Measurements from ENCODE around the gene OVCA2.

OVCA2 gene

DNA sequence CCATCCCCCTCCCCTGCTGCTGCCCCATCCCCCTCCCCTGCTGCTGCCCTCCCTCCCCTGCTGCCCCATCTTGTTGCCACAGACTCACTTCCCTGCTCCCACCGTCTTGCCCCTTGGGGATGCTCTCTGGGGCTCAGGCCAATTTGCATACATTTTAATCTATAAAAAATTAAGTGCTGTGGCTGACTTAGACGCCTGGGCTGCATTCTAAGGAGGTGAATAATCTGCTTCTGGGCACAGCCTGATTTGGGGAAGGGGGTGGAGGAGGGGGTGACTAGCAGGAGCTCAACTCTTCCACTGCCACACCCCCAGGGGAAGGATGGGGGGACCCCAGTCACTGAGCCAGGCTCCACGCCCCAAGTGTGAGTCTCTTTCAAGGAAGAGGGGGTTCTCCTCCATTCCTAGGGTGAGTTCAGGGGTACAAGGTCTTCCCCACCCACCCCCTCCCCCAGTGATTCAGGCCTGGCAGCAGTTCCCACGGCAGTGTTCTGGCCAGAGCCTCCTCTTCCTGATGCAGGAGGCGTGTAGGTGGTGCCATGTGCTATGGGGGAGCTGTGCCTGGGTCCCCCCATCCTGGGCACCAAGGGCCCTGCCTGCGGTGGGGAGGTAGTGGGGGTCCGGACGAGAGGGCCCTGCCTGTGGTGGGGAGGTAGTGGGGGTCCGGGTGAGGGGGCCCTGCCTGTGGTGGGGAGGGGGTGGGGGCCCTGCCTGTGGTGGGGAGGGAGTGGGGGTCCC is 6.8 kb upstream of the OVCA2 start:
- DNase-seq (ENCODE audit: low read depth) = no peak
- H3K4me3 ChIP-seq (ENCODE audit: low read depth, low read length) = no peak overlapping the region
- TF ChIP-seq, protein P1, sequence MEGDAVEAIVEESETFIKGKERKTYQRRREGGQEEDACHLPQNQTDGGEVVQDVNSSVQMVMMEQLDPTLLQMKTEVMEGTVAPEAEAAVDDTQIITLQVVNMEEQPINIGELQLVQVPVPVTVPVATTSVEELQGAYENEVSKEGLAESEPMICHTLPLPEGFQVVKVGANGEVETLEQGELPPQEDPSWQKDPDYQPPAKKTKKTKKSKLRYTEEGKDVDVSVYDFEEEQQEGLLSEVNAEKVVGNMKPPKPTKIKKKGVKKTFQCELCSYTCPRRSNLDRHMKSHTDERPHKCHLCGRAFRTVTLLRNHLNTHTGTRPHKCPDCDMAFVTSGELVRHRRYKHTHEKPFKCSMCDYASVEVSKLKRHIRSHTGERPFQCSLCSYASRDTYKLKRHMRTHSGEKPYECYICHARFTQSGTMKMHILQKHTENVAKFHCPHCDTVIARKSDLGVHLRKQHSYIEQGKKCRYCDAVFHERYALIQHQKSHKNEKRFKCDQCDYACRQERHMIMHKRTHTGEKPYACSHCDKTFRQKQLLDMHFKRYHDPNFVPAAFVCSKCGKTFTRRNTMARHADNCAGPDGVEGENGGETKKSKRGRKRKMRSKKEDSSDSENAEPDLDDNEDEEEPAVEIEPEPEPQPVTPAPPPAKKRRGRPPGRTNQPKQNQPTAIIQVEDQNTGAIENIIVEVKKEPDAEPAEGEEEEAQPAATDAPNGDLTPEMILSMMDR (IDR thresholded peaks at IDR 0.05; ENCODE audit: low read depth, low read length, missing control alignments) = no peak

DNA sequence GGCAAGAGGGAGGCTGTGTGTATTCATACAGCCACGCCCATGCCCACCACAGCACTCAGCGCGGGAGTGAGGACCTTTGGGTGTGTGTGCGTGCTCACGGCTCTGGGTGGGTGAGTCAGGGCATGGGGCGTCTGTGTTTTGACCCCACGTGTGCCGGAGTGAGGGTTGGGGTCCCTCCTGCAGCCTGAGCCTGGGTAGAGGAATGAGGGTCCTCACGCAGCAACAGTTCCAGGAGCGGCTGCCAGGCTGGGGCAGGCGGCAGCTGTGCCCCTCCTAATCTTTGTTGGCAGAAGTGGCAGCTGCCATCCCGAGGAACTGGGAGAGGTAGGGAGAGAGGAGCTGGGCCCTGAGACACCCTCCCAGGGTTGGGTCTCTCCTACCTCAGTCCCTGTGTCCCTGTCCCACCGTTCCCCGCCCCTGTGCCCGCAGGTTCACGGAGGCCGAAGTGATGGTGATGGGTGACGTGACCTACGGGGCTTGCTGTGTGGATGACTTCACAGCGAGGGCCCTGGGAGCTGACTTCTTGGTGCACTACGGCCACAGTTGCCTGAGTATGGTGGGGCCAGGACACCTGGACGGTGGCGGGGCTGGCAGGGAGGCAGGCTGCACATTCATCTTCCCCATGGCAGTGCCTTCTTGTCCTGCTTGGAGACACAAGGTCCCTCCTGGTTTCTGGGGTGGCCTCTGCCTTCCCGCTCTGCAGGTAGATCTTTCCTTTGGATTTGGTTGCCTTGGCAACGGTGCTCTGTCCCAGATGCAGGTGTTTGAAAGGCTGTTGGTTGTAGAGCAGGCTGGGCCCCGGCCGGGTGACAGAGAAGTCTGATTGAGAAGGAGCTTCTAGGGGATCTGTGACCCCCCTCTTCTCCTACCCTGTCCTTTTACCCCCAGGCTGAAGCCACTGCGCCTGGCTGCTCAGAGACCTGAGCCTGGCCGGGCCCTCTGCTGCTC is 6.0 kb upstream of the OVCA2 start:
- DNase-seq (ENCODE audit: low read depth) = no peak
- H3K4me3 ChIP-seq (ENCODE audit: low read depth, low read length) = no peak overlapping the region
- TF ChIP-seq, protein P1 (IDR thresholded peaks at IDR 0.05; ENCODE audit: low read depth, low read length, missing control alignments) = no peak

DNA sequence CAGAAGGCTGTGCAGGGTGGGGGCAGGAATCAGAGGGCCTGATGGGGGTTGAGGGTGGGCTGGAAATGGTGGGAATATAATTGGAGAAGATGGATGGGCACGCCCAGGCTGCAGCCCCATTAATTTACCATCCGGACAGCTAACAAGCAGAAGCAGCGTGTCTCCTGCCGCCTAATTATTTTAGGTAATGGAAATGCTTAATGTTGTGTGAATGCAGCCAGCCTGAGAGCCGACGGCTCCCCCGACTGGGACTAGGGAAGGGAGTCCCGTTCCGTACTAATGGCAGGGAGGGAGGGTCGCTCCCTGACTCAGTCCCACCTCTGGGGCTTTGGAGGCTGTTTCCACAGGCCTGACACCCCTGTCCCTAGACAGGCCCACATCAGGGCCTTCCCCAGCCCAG is 4.7 kb upstream of the OVCA2 start:
- DNase-seq (ENCODE audit: low read depth) = no peak
- TF ChIP-seq, protein P1 (IDR thresholded peaks at IDR 0.05; ENCODE audit: low read depth, low read length, missing control alignments) = no peak
- H3K4me3 ChIP-seq (ENCODE audit: low read depth, low read length) = no peak overlapping the region

DNA sequence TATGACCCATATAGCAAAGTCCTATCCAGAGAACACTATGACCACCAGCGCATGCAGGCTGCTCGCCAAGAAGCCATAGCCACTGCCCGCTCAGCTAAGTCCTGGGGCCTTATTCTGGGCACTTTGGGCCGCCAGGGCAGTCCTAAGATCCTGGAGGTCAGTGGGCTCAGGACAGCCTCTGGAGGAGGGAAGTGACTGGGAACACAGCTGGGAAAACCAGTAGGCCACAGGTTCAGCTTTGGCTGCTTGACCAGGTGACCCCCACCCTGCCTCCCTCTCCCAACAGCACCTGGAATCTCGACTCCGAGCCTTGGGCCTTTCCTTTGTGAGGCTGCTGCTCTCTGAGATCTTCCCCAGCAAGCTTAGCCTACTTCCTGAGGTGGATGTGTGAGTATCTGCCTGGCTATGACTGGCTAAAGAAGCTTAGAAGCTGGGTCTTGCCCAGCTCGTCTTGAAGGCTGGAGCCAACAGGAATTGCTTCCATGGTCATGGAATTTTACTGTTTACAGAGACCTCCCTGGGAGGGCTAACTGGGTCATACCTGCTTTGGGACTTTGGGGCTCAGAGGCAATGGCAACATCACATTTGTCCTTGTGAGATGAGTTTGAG is 1.5 kb upstream of the OVCA2 start:
- TF ChIP-seq, protein P1 (IDR thresholded peaks at IDR 0.05; ENCODE audit: low read depth, low read length, missing control alignments) = no peak

DNA sequence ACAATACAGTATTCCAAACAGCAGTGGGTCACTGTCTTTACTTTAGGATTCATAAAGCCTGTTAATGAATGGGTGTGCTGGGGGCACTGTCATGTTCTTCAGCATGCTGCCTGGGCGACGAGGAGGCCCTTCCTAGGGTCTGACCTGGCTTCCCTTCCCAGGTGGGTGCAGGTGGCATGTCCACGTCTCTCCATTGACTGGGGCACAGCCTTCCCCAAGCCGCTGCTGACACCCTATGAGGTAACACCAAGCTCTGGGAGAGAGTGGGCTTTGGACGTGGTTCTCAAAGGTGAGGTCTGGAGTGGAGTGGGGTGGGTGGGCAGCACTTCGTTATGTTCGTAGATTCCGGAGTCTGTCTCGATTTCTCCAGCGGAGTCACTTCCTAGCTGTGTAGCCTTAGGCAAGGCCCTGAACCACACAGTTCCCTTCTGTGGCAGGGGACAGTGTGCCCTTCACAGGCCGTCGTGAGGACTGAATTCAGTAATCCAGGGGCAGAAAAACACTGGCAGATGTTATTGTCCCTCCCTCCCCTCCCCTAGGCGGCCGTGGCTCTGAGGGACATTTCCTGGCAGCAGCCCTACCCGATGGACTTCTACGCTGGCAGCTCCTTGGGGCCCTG is 771 bp upstream of the OVCA2 start:
- no peak for DNase-seq (ENCODE audit: low read depth)
- TF ChIP-seq, protein P1 (IDR thresholded peaks at IDR 0.05; ENCODE audit: low read depth, low read length, missing control alignments) = no peak
- H3K4me3 ChIP-seq (ENCODE audit: low read depth, low read length) = peak overlapping the region; percentile 65

More for the DNA sequence above, 1.5 kb upstream of the OVCA2 start:
- DNase-seq (ENCODE audit: low read depth) = no peak
- no peak overlapping the region for H3K4me3 ChIP-seq (ENCODE audit: low read depth, low read length)

DNA sequence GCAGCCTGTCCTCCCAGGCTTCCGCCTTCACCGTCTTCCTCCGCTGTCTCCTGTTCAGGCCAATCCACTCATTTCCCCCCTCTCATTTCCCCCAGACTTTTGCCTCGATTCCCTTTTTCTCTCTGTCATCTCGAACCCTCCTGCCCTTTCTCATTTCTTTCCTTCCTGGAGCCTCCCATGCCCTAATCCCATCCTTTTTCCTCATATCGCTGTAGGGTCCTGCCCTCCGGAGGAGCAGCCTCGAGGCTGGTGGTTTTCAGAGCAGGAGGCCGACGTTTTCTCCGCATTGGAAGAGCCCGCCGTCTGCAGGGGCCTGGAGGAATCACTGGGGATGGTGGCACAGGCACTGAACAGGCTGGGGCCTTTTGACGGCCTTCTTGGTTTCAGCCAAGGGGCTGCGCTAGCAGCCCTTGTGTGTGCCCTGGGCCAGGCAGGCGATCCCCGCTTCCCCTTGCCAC is 597 bp downstream of the OVCA2 start:
- TF ChIP-seq, protein P1 (IDR thresholded peaks at IDR 0.05; ENCODE audit: low read depth, low read length, missing control alignments) = peak; percentile 22
- peak overlapping the region; percentile 65 for H3K4me3 ChIP-seq (ENCODE audit: low read depth, low read length)
- DNase-seq (ENCODE audit: low read depth) = no peak

All from GM12864 (cell line).